Measurements from ENCODE around the gene ERAS.

Gene ERAS

GRCh38 chrX:48826135-48826875, at the start of gene ERAS:
Gene ERAS (plus strand): TSS chrX:48826513. CDS start chrX:48829124, 2,611 bp downstream.
- in situ Hi-C loops (cut with HindIII; ENCODE audit: low pct_unique_long_range_greater_than_20kb, low sequenced_read_pairs): no loop called here
- no peak for TF ChIP-seq JUND (IDR thresholded peaks at IDR 0.05; ENCODE audit: low read depth)
- DNase-seq (ENCODE audit: low read depth in 1 of 2, low spot score in 1 of 2): no peak

GRCh38 chrX:48776818-48777439, 49.4 kb upstream of the ERAS start:
- no peak for TF ChIP-seq JUND (IDR thresholded peaks at IDR 0.05; ENCODE audit: low read depth)
- DNase-seq (ENCODE audit: low read depth in 1 of 2, low spot score in 1 of 2): no peak
- in situ Hi-C loops (cut with HindIII; ENCODE audit: low pct_unique_long_range_greater_than_20kb, low sequenced_read_pairs): no loop called here

GRCh38 chrX:48779399-48779798, 46.9 kb upstream of the ERAS start:
- in situ Hi-C loops (cut with HindIII; ENCODE audit: low pct_unique_long_range_greater_than_20kb, low sequenced_read_pairs): no loop called here
- no peak for TF ChIP-seq JUND (IDR thresholded peaks at IDR 0.05; ENCODE audit: low read depth)
- DNase-seq (ENCODE audit: low read depth in 1 of 2, low spot score in 1 of 2): no peak

- no peak for DNase-seq (ENCODE audit: low read depth in 1 of 2, low spot score in 1 of 2)
- no peak for TF ChIP-seq JUND (IDR thresholded peaks at IDR 0.05; ENCODE audit: low read depth)
- in situ Hi-C loops (cut with HindIII; ENCODE audit: low pct_unique_long_range_greater_than_20kb, low sequenced_read_pairs): no loop called here
Measured at GRCh38 chrX:48781705-48782104, 44.6 kb upstream of the ERAS start.

GRCh38 chrX:48782216-48782615, 44.1 kb upstream of the ERAS start:
- DNase-seq (ENCODE audit: low read depth in 1 of 2, low spot score in 1 of 2): no peak
- TF ChIP-seq JUND (IDR thresholded peaks at IDR 0.05; ENCODE audit: low read depth): no peak
- in situ Hi-C loops (cut with HindIII; ENCODE audit: low pct_unique_long_range_greater_than_20kb, low sequenced_read_pairs): no loop called here

- no peak for TF ChIP-seq JUND (IDR thresholded peaks at IDR 0.05; ENCODE audit: low read depth)
- in situ Hi-C loops (cut with HindIII; ENCODE audit: low pct_unique_long_range_greater_than_20kb, low sequenced_read_pairs): no loop called here
- DNase-seq (ENCODE audit: low read depth in 1 of 2, low spot score in 1 of 2): no peak
Measured at GRCh38 chrX:48782795-48783194, 43.5 kb upstream of the ERAS start.

GRCh38 chrX:48784726-48785125, 41.6 kb upstream of the ERAS start:
- no peak for TF ChIP-seq JUND (IDR thresholded peaks at IDR 0.05; ENCODE audit: low read depth)

GRCh38 chrX:48785186-48785539, 41.1 kb upstream of the ERAS start:
- DNase-seq (ENCODE audit: low read depth in 1 of 2, low spot score in 1 of 2): no peak
- no peak for TF ChIP-seq JUND (IDR thresholded peaks at IDR 0.05; ENCODE audit: low read depth)
- in situ Hi-C loops (cut with HindIII; ENCODE audit: low pct_unique_long_range_greater_than_20kb, low sequenced_read_pairs): no loop called here

More at GRCh38 chrX:48784726-48785125, 41.6 kb upstream of the ERAS start:
- in situ Hi-C loops (cut with HindIII; ENCODE audit: low pct_unique_long_range_greater_than_20kb, low sequenced_read_pairs): no loop called here
- DNase-seq (ENCODE audit: low read depth in 1 of 2, low spot score in 1 of 2): no peak

GRCh38 chrX:48785540-48786214, 40.6 kb upstream of the ERAS start:
- TF ChIP-seq JUND (IDR thresholded peaks at IDR 0.05; ENCODE audit: low read depth): no peak
- in situ Hi-C loops (cut with HindIII; ENCODE audit: low pct_unique_long_range_greater_than_20kb, low sequenced_read_pairs): no loop called here
- DNase-seq (ENCODE audit: low read depth in 1 of 2, low spot score in 1 of 2): no peak

GRCh38 chrX:48786341-48786800, 39.9 kb upstream of the ERAS start, which contains the start of gene GATA1:
Gene GATA1 (plus strand): TSS chrX:48786590. CDS start chrX:48791110, 4,520 bp downstream.
- no peak for DNase-seq (ENCODE audit: low read depth in 1 of 2, low spot score in 1 of 2)
- TF ChIP-seq JUND (IDR thresholded peaks at IDR 0.05; ENCODE audit: low read depth): no peak
- in situ Hi-C loops (cut with HindIII; ENCODE audit: low pct_unique_long_range_greater_than_20kb, low sequenced_read_pairs): no loop called here

GRCh38 chrX:48786825-48787504, 39.3 kb upstream of the ERAS start:
- no peak for TF ChIP-seq JUND (IDR thresholded peaks at IDR 0.05; ENCODE audit: low read depth)
- DNase-seq (ENCODE audit: low read depth in 1 of 2, low spot score in 1 of 2): no peak
- in situ Hi-C loops (cut with HindIII; ENCODE audit: low pct_unique_long_range_greater_than_20kb, low sequenced_read_pairs): no loop called here
